WTC11 (cell line): ENCODE results near the gene SPOUT1. TPM values are rescaled to one million over a fixed set of nuclear protein-coding genes. Genes with fewer than 3 reads are reported as not detected.

Experiments
- ATAC-seq: fragments of 200-7000 bp; cut with Tn5 transposase; 2 replicates; pipeline ENCODE4 v1.10.0; 2021; ENCODE audit warnings: mild to moderate bottlenecking, moderate library complexity
- CTCF ChIA-PET: fragments of 300-600 bp; sonication (Branson Sonifier 250); formaldehyde crosslinking; loops from one replicate; lab custom pipeline; 2021; ENCODE audit warnings: antibody characterized with exemption; lab: Charles Lee
- POLR2A ChIA-PET: fragments of 350-600 bp; sonication (Branson Sonifier 250); formaldehyde crosslinking; loops from one replicate; lab custom pipeline; 2021; ENCODE audit warnings: antibody characterized with exemption; lab: Charles Lee
- DNase-seq: peaks from one replicate; pipeline ENCODE4 v3.0.0; 2021; ENCODE audit warnings: low spot score
- H3K27ac Mint-ChIP-seq: 2 replicates; pipeline ENCODE4 v1.8.0; 2021; ENCODE audit warnings: mixed read lengths
- H3K27me3 Mint-ChIP-seq: 2 replicates; pipeline ENCODE4 v1.8.0; 2021; ENCODE audit warnings: low read depth, mild to moderate bottlenecking, moderate library complexity, mixed read lengths
- H3K36me3 Mint-ChIP-seq: 2 replicates; pipeline ENCODE4 v1.8.0; 2021; ENCODE audit warnings: mixed read lengths
- H3K4me1 Mint-ChIP-seq: 2 replicates; pipeline ENCODE4 v1.8.0; 2022; ENCODE audit warnings: mixed read lengths
- H3K4me3 Mint-ChIP-seq: 2 replicates; pipeline ENCODE4 v1.8.0; 2021; ENCODE audit warnings: mild to moderate bottlenecking, moderate library complexity, mixed read lengths
- H3K9me3 Mint-ChIP-seq: 2 replicates; pipeline ENCODE4 v1.8.0; 2021; ENCODE audit warnings: mixed read lengths
- E2F1 ChIP-seq: sonication (generic); formaldehyde crosslinking; IDR thresholded peaks from 2 replicates; pipeline ENCODE4 v1.8.0; 2022; ENCODE audit warnings: mild to moderate bottlenecking, missing genetic modification reagents
- E2F4 ChIP-seq: sonication (generic); formaldehyde crosslinking; IDR thresholded peaks from 2 replicates; pipeline ENCODE4 v1.8.1; 2022; ENCODE audit warnings: low read depth, mild to moderate bottlenecking, moderate library complexity, missing genetic modification reagents, borderline replicate concordance
- GABPB1 ChIP-seq: sonication (generic); formaldehyde crosslinking; IDR thresholded peaks from 2 replicates; pipeline ENCODE4 v1.8.1; 2023; ENCODE audit warnings: mild to moderate bottlenecking, missing genetic modification reagents
- HMGA2 ChIP-seq: fragments of 250-450 bp; sonication (Bioruptor Pico); IDR thresholded peaks from 2 replicates; pipeline ENCODE4 v1.4.0; 2021; ENCODE audit warnings: mild to moderate bottlenecking, moderate library complexity
- JUN ChIP-seq: sonication (generic); formaldehyde crosslinking; IDR thresholded peaks from 2 replicates; pipeline ENCODE4 v1.8.0; 2023; ENCODE audit warnings: mild to moderate bottlenecking, missing genetic modification reagents
- MXD4 ChIP-seq: fragments of 250-450 bp; sonication (Bioruptor Pico); IDR thresholded peaks from 2 replicates; pipeline ENCODE4 v1.8.0; 2021; ENCODE audit warnings: mild to moderate bottlenecking, moderate library complexity, borderline replicate concordance
- NR1H2 ChIP-seq: sonication (generic); formaldehyde crosslinking; IDR thresholded peaks from 2 replicates; pipeline ENCODE4 v1.9.0; 2021; ENCODE audit warnings: mild to moderate bottlenecking, moderate library complexity, missing genetic modification reagents
- NR2C2 ChIP-seq: sonication (generic); formaldehyde crosslinking; IDR thresholded peaks from 2 replicates; pipeline ENCODE4 v1.8.0; 2022; ENCODE audit warnings: mild to moderate bottlenecking, missing genetic modification reagents
- OVOL2 ChIP-seq: fragments of 250-450 bp; sonication (Bioruptor Pico); IDR thresholded peaks from 2 replicates; pipeline ENCODE4 v1.9.0; 2021; ENCODE audit warnings: mild to moderate bottlenecking, borderline replicate concordance
- PREB ChIP-seq: sonication (generic); formaldehyde crosslinking; IDR thresholded peaks from 2 replicates; pipeline ENCODE4 v1.8.1; 2022; ENCODE audit warnings: mild to moderate bottlenecking, missing genetic modification reagents, moderate library complexity, borderline replicate concordance
- SMAD3 ChIP-seq: sonication (generic); formaldehyde crosslinking; IDR thresholded peaks from 2 replicates; pipeline ENCODE4 v1.8.0; 2022; ENCODE audit warnings: missing genetic modification reagents, mild to moderate bottlenecking, borderline replicate concordance
- SMAD4 ChIP-seq: sonication (generic); formaldehyde crosslinking; IDR thresholded peaks from 2 replicates; pipeline ENCODE4 v1.8.0; 2022; ENCODE audit warnings: mild to moderate bottlenecking, missing genetic modification reagents
- SOX15 ChIP-seq: fragments of 250-450 bp; sonication (Bioruptor Pico); IDR thresholded peaks from 2 replicates; pipeline ENCODE4 v1.9.0; 2021; ENCODE audit warnings: mild to moderate bottlenecking
- ZMAT4 ChIP-seq: fragments of 250-450 bp; sonication (Bioruptor Pico); IDR thresholded peaks from 2 replicates; pipeline ENCODE4 v1.9.0; 2021; ENCODE audit warnings: mild to moderate bottlenecking
- ZNF138 ChIP-seq: sonication (generic); formaldehyde crosslinking; conservative IDR thresholded peaks from 2 replicates; pipeline ENCODE4 v1.8.1; 2022; ENCODE audit warnings: mild to moderate bottlenecking, moderate library complexity, missing genetic modification reagents
- ZNF396 ChIP-seq: fragments of 250-450 bp; sonication (Bioruptor Pico); IDR thresholded peaks from 2 replicates; pipeline ENCODE4 v1.8.0; 2021; ENCODE audit warnings: mild to moderate bottlenecking, moderate library complexity, borderline replicate concordance
- ZNF416 ChIP-seq: fragments of 250-450 bp; sonication (Bioruptor Pico); IDR thresholded peaks from 2 replicates; pipeline ENCODE4 v1.9.0; 2021; ENCODE audit warnings: mild to moderate bottlenecking, inconsistent platforms
- ZNF532 ChIP-seq: fragments of 250-450 bp; sonication (Bioruptor Pico); IDR thresholded peaks from 2 replicates; pipeline ENCODE4 v1.9.0; 2021; ENCODE audit warnings: mild to moderate bottlenecking, borderline replicate concordance
- ZNF671 ChIP-seq: fragments of 250-450 bp; sonication (Bioruptor Pico); IDR thresholded peaks from 2 replicates; pipeline ENCODE4 v1.8.0; 2021; ENCODE audit warnings: mild to moderate bottlenecking
- total RNA-seq: library from RNA; stranded (reverse); gene quantifications from 3 replicates; pipeline ENCODE4 v1.2.3, GENCODE V29; 2021
- TF ChIP-seq, protein P1 (sequence below): sonication (generic); formaldehyde crosslinking; IDR thresholded peaks from 2 replicates; pipeline ENCODE4 v1.8.1; 2022; ENCODE audit warnings: missing genetic modification reagents, borderline replicate concordance
- TF ChIP-seq, protein P2 (sequence below): sonication (generic); formaldehyde crosslinking; IDR thresholded peaks from 2 replicates; pipeline ENCODE4 v1.8.1; 2023; ENCODE audit warnings: mild to moderate bottlenecking, moderate library complexity, missing genetic modification reagents
- TF ChIP-seq, protein P3 (sequence below): sonication (generic); formaldehyde crosslinking; IDR thresholded peaks from 2 replicates; pipeline ENCODE4 v1.8.0; 2022; ENCODE audit warnings: mild to moderate bottlenecking, missing genetic modification reagents

Gene SPOUT1
- total RNA-seq, 1 experiment from 2014 or later: 79.3 TPM

- no peak for TF ChIP-seq ZNF396 (CRISPR knock-in tag)
- TF ChIP-seq NR2C2 (CRISPR knock-in tag): no peak
- TF ChIP-seq ZNF416: no peak
- TF ChIP-seq, protein P1, sequence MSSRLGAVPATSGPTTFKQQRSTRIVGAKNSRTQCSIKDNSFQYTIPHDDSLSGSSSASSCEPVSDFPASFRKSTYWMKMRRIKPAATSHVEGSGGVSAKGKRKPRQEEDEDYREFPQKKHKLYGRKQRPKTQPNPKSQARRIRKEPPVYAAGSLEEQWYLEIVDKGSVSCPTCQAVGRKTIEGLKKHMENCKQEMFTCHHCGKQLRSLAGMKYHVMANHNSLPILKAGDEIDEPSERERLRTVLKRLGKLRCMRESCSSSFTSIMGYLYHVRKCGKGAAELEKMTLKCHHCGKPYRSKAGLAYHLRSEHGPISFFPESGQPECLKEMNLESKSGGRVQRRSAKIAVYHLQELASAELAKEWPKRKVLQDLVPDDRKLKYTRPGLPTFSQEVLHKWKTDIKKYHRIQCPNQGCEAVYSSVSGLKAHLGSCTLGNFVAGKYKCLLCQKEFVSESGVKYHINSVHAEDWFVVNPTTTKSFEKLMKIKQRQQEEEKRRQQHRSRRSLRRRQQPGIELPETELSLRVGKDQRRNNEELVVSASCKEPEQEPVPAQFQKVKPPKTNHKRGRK: no peak
- no peak for TF ChIP-seq E2F4 (CRISPR knock-in tag)
- TF ChIP-seq PREB (CRISPR knock-in tag): no peak
Observed at GRCh38 chr9:128785427-128785826, 44.2 kb downstream of the SPOUT1 start (continued).

- TF ChIP-seq ZNF671: no peak
- TF ChIP-seq ZNF138 (CRISPR knock-in tag): no peak
- TF ChIP-seq ZMAT4 (CRISPR knock-in tag): no peak
- TF ChIP-seq E2F1 (CRISPR knock-in tag): no peak
- no peak for TF ChIP-seq OVOL2 (CRISPR knock-in tag)
- TF ChIP-seq MXD4: no peak
- no peak for TF ChIP-seq SMAD4 (CRISPR knock-in tag)
- no peak for TF ChIP-seq ZNF532 (CRISPR knock-in tag)
- TF ChIP-seq NR2C2 (CRISPR knock-in tag): no peak
- TF ChIP-seq, protein P2, sequence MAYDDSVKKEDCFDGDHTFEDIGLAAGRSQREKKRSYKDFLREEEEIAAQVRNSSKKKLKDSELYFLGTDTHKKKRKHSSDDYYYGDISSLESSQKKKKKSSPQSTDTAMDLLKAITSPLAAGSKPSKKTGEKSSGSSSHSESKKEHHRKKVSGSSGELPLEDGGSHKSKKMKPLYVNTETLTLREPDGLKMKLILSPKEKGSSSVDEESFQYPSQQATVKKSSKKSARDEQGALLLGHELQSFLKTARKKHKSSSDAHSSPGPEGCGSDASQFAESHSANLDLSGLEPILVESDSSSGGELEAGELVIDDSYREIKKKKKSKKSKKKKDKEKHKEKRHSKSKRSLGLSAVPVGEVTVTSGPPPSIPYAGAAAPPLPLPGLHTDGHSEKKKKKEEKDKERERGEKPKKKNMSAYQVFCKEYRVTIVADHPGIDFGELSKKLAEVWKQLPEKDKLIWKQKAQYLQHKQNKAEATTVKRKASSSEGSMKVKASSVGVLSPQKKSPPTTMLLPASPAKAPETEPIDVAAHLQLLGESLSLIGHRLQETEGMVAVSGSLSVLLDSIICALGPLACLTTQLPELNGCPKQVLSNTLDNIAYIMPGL (CRISPR knock-in tag): no peak
- TF ChIP-seq, protein P3, sequence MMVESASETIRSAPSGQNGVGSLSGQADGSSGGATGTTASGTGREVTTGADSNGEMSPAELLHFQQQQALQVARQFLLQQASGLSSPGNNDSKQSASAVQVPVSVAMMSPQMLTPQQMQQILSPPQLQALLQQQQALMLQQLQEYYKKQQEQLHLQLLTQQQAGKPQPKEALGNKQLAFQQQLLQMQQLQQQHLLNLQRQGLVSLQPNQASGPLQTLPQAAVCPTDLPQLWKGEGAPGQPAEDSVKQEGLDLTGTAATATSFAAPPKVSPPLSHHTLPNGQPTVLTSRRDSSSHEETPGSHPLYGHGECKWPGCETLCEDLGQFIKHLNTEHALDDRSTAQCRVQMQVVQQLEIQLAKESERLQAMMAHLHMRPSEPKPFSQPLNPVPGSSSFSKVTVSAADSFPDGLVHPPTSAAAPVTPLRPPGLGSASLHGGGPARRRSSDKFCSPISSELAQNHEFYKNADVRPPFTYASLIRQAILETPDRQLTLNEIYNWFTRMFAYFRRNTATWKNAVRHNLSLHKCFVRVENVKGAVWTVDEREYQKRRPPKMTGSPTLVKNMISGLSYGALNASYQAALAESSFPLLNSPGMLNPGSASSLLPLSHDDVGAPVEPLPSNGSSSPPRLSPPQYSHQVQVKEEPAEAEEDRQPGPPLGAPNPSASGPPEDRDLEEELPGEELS: no peak
- TF ChIP-seq SOX15: no peak
- TF ChIP-seq SMAD3 (CRISPR knock-in tag): no peak
- no peak for TF ChIP-seq HMGA2
- no peak for TF ChIP-seq NR1H2 (CRISPR knock-in tag)
- no peak for TF ChIP-seq GABPB1 (CRISPR knock-in tag)
- TF ChIP-seq JUN (CRISPR knock-in tag): no peak
- 0 out of 2 replicates have a peak, but pooled peaks cover under 1% of the 10 kb centered on the region for H3K4me1 Mint-ChIP-seq
- POLR2A ChIA-PET: interaction anchor here (0.9 kb wide), 1 partner anchor 35 kb away, joined by 3 read pairs; the partner anchor contains the start of gene ENDOG
- peaks cover 2% of the 10 kb centered on the region for H3K36me3 Mint-ChIP-seq
- no peak overlapping the region for H3K4me3 Mint-ChIP-seq
- peaks cover 17% of the 10 kb centered on the region for H3K9me3 Mint-ChIP-seq
- CTCF ChIA-PET: no interaction called here
- no peak overlapping the region for H3K27ac Mint-ChIP-seq
- no peak for ATAC-seq
- H3K27me3 Mint-ChIP-seq: peaks cover 21% of the 10 kb centered on the region
- DNase-seq: no peak
Observed at GRCh38 chr9:128782669-128783068, 46.9 kb downstream of the SPOUT1 start.
